Measurements from ENCODE around the gene SBF2.

The SBF2 gene

DNA sequence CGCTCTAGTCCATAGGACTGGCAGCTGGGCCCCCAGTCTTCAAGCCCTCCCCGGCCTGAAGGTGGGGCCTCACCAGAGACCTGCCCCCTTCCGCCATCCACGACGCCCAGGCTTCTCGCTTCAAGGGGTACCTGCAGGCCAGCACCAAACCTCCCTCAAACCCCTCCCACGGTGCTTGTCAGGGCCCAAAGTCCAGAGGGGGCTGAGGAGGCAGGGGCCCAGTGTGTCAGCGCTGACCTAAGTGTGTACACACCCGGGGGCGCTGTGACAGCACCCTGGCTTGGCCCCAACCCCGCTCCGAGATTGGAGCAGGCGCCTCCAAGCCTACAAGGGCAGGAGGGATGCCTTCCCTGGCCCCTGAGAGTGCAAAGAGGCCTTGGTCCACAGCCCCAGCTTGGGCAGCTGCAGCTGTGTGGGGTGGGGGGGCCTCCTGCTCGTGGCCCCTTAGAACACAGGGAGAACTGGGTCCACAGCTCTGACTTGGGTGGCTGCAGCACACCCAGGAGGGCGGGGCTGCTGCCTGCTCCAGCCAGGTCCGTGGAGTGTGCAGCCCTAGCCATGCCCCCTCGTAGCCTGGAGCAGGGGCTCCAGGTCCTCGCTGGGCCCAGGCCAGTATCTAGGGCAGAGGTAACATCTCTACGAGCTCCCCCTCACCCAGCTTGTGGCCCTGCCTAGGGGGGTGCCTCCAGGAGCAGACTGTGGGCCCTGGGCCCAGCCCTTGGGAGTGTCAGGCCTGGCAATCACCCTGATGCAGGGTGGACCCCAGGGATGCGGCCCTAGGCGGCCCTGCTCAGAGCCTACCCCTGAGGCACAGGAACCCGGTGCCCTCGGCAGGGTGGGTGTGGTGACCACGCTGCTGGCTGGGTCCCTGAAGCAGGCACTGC lies 4.9 kb downstream of the SBF2 start:
- Histone ChIP-seq H3K4me1 (ENCODE audit: insufficient read depth, low read length) (peaks cover 19% of the 10 kb centered on the region), H3K36me3 (ENCODE audit: insufficient read depth, low read length) (peaks cover 9% of the 10 kb centered on the region; the same call in 1 of the 2 replicates), H4K20me1 (ENCODE audit: insufficient read depth, low read length) (peaks cover 28% of the 10 kb centered on the region), H3K9me3 (ENCODE audit: insufficient read depth, low read length, severe bottlenecking) (no peaks in the 10 kb centered on the region), H2AFZ (ENCODE audit: low read depth, low read length) (no peak overlapping the region), H3K9ac (ENCODE audit: low read depth, low read length) (no peak overlapping the region), H3K4me3 (ENCODE audit: low read depth in 1 of 2, low read length in 2 of 2) (no peak overlapping the region), H3K27me3 (ENCODE audit: insufficient read depth, low read length, poor library complexity) (no peaks in the 10 kb centered on the region), H3K27ac (ENCODE audit: low read length) (no peak overlapping the region), H3K4me2 (ENCODE audit: insufficient read depth, low read length) (no peak overlapping the region), H3K79me2 (ENCODE audit: insufficient read depth, low read length) (peaks cover 53% of the 10 kb centered on the region)
- TF ChIP-seq EZH2 (IDR thresholded peaks at IDR 0.05; ENCODE audit: borderline replicate concordance, low read depth, low read length, severe bottlenecking) = no peak
- TF ChIP-seq, protein P1, sequence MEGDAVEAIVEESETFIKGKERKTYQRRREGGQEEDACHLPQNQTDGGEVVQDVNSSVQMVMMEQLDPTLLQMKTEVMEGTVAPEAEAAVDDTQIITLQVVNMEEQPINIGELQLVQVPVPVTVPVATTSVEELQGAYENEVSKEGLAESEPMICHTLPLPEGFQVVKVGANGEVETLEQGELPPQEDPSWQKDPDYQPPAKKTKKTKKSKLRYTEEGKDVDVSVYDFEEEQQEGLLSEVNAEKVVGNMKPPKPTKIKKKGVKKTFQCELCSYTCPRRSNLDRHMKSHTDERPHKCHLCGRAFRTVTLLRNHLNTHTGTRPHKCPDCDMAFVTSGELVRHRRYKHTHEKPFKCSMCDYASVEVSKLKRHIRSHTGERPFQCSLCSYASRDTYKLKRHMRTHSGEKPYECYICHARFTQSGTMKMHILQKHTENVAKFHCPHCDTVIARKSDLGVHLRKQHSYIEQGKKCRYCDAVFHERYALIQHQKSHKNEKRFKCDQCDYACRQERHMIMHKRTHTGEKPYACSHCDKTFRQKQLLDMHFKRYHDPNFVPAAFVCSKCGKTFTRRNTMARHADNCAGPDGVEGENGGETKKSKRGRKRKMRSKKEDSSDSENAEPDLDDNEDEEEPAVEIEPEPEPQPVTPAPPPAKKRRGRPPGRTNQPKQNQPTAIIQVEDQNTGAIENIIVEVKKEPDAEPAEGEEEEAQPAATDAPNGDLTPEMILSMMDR (IDR thresholded peaks at IDR 0.05; ENCODE audit: borderline replicate concordance, extremely low read depth, low read length, poor library complexity, severe bottlenecking) = no peak
- DNase-seq = no peak
- no peak for ATAC-seq (ENCODE audit: insufficient read depth, low read depth)

DNA sequence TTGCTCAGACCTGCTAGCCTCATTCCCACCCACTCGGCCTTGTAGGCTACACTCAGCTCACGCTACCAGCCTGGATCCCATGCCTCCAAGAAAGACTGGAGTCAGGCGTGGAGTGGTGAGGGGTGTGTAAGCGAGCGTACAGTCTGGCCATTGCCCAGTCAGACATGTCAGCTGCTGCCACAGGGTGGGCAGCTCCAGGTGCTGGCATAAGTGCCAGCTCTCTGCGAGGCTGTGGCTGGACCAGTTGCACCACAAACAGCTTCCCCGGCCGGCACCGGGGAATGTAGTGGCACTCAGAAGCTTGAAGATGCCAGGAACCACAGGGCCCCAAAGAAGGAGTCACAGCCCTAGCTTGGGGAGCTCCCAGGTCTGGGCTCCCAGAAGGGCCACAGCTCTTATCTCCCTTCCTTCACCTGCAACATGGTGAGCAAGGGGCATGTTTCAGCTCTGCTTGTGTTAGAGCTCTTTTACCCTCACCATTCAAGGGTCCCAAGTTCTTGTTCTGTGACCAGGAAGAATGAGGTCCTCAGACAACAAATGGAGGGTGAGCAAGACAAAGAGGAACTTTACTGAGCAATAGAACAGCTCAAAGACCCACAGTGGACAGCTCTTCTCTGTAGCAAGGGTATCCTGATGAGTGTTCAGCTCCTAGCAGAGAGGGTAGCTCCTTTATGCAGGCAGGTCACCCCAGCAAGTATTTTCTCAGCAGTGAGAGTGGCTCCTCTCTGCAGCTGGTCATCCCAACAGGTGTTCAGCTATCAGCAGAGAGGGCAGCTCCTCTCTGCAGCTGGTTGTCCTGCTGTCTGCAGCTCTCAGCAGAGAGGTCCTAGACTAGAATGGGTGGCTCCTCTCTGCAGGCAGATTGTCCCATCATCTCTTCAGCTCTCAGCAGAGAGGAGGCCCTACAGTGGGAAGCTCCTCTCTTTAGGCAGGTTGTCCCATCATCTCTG lies 6.0 kb downstream of the SBF2 start:
- Histone ChIP-seq H3K4me2 (ENCODE audit: insufficient read depth, low read length) (no peak overlapping the region), H3K9ac (ENCODE audit: low read depth, low read length) (no peak overlapping the region), H3K27me3 (ENCODE audit: insufficient read depth, low read length, poor library complexity) (no peaks in the 10 kb centered on the region), H3K27ac (ENCODE audit: low read length) (no peak overlapping the region), H3K36me3 (ENCODE audit: insufficient read depth, low read length) (peaks cover 4% of the 10 kb centered on the region; the same call in 1 of the 2 replicates), H2AFZ (ENCODE audit: low read depth, low read length) (no peak overlapping the region), H4K20me1 (ENCODE audit: insufficient read depth, low read length) (peaks cover 28% of the 10 kb centered on the region), H3K79me2 (ENCODE audit: insufficient read depth, low read length) (peaks cover 52% of the 10 kb centered on the region), H3K4me1 (ENCODE audit: insufficient read depth, low read length) (peaks cover 14% of the 10 kb centered on the region), H3K9me3 (ENCODE audit: insufficient read depth, low read length, severe bottlenecking) (no peaks in the 10 kb centered on the region), H3K4me3 (ENCODE audit: low read depth in 1 of 2, low read length in 2 of 2) (no peak overlapping the region)
- no peak for ATAC-seq (ENCODE audit: insufficient read depth, low read depth)
- no peak for DNase-seq
- TF ChIP-seq EZH2 (IDR thresholded peaks at IDR 0.05; ENCODE audit: borderline replicate concordance, low read depth, low read length, severe bottlenecking) = no peak
- TF ChIP-seq, protein P1 (IDR thresholded peaks at IDR 0.05; ENCODE audit: borderline replicate concordance, extremely low read depth, low read length, poor library complexity, severe bottlenecking) = no peak

DNA sequence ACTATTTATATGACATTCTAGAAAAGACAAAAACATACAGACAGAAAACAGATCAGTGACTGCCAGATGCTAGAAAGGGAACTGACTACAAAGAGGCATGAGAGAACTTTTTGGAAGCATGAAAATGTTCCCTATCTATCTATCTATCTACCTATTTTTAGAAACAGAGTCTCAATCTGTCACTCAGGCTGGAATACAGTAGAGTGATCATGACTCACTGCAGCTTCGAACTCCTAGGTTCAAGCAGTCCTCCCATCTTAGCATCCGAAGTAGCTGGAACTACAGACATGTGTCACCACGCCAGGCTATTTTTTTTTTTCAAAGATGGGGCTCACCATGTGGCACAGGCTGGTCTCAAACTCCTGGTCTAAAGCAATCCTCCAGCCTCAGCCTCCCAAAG lies 6.9 kb downstream of the SBF2 start:
- DNase-seq (no peak), ATAC-seq (ENCODE audit: insufficient read depth, low read depth) (no peak)
- Histone ChIP-seq H3K9ac (ENCODE audit: low read depth, low read length) (no peak overlapping the region), H3K9me3 (ENCODE audit: insufficient read depth, low read length, severe bottlenecking) (no peaks in the 10 kb centered on the region), H3K27me3 (ENCODE audit: insufficient read depth, low read length, poor library complexity) (no peaks in the 10 kb centered on the region), H3K79me2 (ENCODE audit: insufficient read depth, low read length) (peaks cover 50% of the 10 kb centered on the region), H3K36me3 (ENCODE audit: insufficient read depth, low read length) (peaks cover 4% of the 10 kb centered on the region; the same call in 1 of the 2 replicates), H2AFZ (ENCODE audit: low read depth, low read length) (no peak overlapping the region), H3K4me3 (ENCODE audit: low read depth in 1 of 2, low read length in 2 of 2) (no peak overlapping the region), H3K4me2 (ENCODE audit: insufficient read depth, low read length) (no peak overlapping the region), H3K27ac (ENCODE audit: low read length) (no peak overlapping the region), H3K4me1 (ENCODE audit: insufficient read depth, low read length) (peaks cover 5% of the 10 kb centered on the region), H4K20me1 (ENCODE audit: insufficient read depth, low read length) (peaks cover 28% of the 10 kb centered on the region)
- TF ChIP-seq, protein P1 (IDR thresholded peaks at IDR 0.05; ENCODE audit: borderline replicate concordance, extremely low read depth, low read length, poor library complexity, severe bottlenecking) = no peak
- TF ChIP-seq EZH2 (IDR thresholded peaks at IDR 0.05; ENCODE audit: borderline replicate concordance, low read depth, low read length, severe bottlenecking) = no peak
